Measurements from ENCODE around the gene RUNX2.

The RUNX2 gene

DNA sequence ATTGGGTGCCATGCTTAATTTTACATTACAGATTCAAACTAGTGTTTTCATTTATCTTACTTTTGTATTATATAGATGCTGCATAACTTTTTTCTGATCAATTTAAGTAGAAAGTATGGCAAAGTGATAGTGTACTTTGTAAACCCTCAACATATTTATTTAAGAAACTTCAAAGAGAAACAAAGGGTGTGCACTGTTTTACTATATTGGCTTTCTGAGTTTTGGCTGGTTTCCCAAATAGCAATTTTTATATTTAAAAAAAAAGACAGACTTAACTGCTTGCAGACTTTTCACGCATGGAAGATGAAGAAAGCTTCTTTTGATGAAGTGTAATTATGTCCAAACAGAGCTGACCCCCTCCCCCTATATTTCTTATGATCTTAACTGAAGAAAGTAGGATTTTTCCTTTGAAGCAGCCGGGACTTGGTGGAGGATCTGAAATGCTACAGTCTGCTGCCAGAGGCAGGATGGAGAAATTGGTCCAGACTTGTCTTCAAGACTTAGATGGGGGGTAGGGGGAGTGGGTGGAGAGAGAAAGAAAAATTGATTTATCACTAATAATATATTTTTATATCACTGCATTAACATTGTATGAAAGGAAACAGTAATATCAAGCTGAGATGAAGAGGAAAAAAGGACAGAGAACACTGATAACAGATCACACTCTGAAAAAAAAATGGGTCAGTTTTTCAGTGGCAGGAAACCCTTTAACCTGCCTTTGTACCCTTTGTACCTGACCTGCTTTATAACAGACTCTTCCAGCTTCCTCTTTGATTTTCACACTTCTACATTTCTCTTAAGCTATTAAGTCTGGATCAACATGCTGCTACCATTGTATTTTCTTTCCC is 105.6 kb downstream of the RUNX2 start:
- no peak for DNase-seq (ENCODE audit: low spot score)

DNA sequence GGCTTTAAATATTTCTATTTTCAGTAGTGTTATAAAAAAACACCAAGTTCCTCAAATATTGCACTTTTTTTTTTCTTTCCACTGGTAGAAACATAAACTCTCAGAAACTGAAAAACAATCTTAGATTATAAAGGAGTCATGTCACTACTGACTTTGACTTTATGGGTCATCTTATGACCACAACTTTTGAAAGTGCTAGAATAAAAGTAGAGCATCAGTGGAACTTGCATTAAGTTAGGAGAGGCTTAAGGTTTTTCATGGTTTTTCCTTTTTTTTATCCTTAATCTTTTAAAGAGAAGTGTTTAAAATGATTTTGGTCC is 106.2 kb downstream of the RUNX2 start:
- DNase-seq (ENCODE audit: low spot score): no peak

DNA sequence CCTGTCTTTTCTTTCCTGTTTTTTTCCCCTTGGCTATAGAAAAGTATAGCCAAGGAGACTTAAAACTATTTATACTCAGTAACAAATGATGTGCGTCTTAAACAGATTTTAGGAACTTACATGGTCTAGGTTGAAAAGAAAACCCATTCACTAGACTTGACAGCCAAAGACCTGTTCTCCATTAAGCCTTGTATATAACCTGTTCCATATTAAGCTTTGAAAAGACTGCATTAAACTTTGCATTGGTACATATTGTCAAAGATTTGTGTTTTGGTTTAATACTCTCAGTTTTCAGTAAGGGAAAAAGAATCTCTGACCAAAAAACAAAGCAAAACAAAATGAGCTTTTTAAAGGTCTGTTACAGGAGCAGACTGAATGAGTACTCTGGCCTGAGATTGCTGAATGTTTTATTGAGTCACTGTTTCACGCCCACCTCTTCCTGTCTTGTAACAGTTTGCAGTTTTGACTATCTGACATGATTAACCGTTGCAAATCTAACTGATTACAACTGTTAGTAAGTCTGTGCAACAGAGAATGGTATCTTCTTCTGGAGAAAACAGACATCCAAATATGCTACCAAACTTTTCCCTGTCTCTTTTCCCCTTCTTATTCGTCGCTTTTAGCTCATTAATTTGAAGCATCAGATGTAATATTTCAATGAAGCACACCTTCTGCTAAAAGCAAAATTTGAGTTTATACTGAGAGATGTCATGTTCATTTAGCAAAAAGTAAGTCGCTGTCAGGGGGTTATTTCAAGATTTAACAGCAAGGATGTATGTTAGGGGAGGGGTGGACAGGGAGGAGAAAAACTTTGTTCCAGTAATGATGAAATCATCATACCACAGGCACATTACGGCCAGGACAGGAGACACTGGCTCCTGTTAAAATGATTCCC is 108.7 kb downstream of the RUNX2 start:
- no peak for DNase-seq (ENCODE audit: low spot score)

DNA sequence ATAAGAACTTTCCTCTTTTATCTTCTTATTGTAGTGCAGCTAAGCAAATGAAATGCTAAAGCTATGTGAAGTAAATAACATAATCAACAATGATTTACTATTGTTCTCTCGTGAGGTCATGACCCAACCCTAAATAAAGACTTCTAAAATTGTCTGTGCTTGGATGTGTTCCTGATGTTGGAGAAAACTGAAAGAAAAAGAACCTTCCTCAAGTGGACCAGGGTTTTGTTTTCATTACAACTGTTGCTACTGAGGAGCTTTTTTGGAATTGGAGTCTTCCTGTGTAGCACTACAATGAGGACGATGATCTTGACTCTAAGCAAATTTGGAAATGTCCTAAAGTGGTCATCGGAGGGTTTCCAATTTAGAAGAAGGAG is 109.3 kb downstream of the RUNX2 start:
- DNase-seq (ENCODE audit: low spot score): no peak

DNA sequence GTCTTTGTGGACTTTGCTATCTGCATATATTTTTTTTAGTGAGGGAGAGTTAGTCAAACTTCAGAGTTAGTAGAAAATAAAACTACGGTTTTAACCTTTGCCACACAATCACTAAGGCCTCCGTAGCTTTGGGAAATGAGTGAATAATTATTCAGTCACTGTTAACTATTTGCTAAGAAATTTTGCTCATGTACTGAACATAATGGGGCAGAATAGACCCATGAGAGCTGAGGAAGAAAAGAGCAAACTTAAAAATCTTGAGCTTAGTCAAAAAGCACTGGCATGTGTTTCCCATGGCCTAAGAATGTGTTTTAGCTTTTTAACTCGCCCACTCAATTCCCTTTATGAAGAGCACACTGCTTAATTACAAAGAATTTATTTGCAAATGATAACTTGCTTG is 110.0 kb downstream of the RUNX2 start:
- no peak for DNase-seq (ENCODE audit: low spot score)

DNA sequence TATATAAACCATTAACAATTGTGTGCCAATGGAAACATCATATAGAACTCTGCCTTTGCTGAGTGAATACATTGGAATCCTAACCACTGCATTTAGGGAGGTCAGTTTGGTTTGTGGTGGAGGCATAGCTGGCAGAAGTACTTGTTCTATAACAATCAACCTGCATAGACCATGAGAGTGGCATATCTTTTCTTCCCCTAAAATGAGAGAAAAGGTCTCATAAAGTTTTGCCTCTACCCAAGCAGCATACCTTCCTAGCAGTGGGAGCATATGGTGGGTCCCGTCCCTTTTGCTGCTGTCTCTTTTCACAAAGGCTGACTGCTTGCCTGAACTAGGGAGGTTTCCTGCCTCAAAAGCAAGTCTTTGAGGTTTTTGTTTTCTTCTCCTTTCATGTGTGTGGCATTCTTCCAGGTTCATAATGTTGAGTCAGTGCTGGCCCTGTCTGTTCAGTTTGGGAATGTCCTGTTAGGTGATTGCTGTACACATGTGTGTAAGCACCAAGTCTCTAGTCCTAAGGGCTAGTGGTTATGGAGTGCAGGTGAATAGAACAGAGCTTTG is 110.8 kb downstream of the RUNX2 start:
- peak; percentile 45 for DNase-seq (ENCODE audit: low spot score)

DNA sequence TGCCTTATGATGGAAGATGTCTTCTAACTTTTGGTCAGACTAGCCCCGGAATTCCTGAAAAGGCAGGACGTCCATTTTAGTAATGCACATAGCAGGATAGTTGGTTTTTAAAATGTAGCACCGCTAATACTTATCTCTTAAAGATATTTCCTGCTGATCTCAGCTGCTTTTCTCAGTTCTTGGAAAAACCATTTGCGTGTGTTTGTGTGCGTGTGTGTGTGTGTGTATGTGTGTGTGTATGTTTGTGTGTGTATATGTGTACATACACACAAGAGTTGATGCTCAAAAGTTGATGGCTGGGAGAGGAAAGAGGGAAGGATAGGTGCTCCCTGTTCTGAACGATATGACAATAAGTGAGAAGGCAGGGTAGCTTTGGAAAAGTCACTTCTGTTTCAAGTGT is 111.3 kb downstream of the RUNX2 start:
- DNase-seq (ENCODE audit: low spot score): no peak

DNA sequence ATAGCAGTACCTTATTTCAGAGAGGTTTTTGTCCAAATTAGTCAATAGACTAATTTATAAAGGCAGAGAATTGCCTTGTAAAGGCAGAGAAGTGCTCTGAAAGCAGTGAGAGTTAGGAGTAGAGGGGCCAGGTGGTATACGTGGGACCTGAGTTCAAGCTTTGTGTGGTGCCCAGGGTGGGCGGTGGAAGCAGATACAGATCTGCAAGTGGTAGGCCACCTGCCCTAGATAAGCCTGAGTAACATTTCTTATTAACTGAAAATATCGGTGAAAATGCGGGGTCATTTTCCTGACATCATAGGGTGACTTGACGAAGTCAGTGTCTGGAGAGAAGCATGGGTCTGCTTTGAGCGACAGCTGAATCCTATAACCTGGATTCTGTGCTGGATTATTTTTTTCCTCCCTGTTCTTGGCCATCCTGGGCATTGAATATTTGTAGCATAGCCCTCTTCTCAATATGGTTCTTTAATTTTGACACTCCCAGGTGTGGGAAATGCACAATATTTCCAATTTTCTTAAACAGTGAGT is 111.8 kb downstream of the RUNX2 start:
- DNase-seq (ENCODE audit: low spot score): no peak

DNA sequence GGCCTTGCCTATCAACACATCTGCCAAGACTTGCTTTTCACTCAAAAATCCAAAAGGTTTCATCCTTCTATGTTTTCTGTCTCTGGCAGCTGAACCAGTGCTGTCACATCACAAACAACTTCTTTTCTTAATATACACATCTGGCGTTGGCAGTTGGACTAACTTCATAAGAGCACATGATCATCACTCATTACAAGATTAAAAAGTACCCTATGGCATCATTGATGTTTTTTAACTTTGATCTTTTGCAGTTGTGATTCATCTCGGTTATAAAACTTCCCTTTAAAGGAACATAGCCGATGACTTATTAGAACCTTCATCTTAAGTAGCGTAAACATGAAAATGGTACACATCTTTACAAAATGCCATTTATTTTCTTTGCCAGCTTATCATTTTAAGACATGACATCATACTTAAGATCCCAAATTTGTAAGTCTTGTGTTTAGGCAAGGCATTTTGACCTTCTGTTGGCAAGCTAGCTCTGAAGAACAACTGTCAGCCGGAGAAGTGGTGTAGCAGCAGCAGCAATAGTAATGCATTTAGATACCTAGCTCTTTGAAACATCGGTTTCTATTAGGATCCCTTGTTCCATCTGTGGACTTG is 113.8 kb downstream of the RUNX2 start:
- no peak for DNase-seq (ENCODE audit: low spot score)

DNA sequence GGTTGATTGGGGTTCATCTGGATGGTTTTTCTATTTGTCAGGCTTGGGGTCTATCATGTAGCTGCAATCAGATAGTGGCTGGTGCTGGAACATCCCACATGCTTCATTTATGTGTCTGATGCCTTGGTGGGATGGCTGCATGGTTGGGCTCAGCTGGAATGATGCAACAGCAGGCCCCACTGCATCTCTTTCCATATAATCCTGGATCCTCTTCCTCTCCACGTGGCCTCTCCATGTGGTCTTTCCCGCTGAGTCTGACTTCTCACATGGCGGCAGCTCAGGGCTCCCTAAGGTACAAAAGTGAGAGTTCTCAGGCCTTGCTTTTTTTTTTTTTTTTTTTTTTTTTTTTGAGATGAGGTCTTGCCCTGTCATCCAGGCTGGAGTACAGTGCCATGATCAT is 114.6 kb downstream of the RUNX2 start:
- DNase-seq (ENCODE audit: low spot score): no peak

DNA sequence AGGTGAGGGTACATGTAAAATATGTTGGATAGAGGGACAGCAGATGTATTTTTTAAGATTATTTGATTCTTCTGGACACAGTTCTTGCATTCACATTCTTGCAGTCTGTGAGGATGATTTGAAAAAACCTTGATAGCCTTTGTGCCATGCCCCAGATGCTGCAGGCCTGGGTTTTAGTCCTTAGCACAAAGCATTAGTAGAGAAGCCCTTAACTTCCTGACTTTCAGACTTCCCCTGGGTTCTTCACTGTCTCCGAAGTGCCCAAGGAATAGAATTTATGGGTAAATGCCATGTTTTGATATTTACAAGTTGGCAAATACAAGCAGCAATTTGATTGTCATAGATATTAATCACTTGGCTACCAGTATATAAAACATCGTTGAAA is 117.2 kb downstream of the RUNX2 start:
- no peak for DNase-seq (ENCODE audit: low spot score)

DNA sequence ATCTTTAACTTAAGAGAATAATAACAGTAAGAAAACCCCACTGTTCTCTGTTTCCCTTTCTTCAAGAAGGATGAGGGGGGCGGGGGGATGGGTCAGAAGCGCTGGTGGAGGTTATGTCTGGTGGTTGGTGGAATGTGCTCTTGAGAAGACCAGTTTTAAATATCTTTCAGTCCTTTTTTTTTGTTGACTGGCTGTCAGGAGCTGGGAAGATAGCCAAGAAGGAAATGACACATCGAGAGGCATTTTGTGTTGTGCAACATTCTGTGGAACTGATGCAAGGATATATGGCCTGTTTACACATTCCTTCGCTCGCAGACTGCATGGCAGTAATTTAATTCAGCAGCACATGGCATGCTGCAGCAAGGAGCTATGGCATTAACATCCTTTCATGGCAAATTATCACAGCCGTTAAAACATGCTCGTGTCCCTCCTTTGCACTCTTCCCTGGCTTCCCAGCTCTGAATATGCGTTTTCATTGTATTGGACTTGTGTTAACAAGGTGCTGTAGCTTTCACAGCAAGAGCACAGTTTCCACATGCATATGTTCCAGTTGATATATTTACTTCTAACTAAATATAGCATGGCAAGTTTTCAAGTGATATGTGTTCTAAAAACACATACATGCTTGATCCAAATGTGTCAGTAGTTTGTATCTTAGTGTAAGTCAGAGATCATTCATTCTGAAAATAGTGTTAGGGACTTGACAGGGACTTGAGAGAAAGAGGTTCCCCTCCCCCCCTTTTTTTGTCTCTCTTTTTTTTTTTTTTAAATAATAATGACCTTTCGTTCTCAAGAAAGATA is 117.8 kb downstream of the RUNX2 start:
- peak; percentile 80 for DNase-seq (ENCODE audit: low spot score)

DNA sequence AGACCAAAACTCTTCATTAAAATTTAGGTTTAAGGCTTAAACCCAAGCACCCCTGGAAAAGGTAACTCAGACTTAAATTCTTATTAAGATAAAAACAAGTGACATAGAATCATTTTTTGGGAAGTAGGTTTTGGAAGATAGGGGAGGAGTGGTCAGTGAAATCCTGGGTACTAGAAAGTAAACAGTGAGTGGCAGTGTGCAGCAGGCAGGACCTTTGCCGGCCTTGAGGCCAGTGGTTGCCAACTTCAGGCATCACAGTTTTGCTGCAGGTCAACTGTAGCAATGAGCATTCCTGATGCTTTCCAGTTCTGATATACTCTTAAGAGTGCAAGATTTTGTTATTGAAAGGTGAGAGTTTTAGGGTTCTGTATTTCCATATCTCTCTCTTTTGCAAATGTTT is 118.9 kb downstream of the RUNX2 start:
- DNase-seq (ENCODE audit: low spot score): no peak

DNA sequence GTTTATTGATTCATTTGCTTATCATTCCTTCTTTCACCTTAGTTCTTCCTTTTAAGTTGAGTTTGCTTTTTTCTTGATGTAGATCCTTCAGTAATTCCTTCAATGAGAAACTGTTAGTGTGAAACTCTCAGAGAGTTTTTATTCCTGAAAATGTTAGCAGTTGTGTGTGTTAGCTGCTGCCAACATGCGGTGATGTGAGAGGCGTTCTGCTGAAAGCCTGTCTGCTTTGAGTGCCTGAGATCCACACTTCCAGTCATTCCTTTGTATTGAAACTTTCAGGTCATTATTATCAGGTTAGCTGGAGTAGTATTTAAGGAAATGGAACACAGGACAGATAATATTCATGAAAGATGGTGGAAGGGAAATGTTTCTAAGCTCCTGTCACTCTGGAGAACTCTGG is 119.6 kb downstream of the RUNX2 start:
- no peak for DNase-seq (ENCODE audit: low spot score)

DNA sequence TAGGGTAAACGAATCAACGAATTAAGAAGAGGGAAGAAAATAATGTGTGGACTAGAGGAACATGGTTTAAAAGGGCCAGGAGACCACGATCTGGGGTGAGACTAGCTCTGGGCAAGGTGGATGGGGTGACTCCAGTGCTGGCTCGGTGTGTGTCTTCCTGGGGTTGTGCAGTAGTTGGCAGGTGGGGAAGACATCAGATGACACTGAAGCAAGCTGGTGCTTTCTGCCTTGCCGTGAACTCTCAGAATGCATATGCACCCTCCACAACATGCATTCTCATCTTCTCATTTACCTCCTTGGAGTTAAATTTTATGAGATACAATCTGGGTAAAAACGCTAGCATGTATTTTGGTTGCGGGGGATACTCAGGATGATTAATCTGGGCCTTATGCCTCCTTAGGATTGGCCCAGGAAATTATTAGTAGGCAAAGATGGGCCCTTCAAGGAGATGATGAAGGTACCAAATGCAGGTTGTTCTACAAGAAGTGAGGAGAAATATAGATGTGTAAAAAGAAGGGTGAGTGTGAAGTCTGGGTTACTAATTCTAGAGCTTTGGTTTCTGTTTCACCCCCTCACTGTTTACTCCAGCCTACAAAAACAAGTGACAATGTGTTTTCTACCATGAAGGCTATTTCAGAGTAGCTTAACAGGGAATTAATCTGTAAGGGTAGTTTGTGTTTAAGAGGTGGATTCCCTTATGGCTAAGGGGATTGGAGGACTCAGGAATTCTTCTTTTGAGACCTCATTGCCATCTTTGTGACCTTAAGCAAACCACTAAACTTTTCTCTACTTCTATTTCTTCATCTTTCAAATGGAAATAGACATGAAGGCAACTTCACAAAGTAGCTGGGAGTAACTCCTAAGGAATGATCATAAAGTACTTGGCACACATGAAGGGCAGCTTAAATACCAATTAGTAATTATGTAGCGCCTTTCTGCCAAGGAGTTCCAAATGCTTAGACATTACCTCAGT is 120.6 kb downstream of the RUNX2 start:
- no peak for DNase-seq (ENCODE audit: low spot score)

DNA sequence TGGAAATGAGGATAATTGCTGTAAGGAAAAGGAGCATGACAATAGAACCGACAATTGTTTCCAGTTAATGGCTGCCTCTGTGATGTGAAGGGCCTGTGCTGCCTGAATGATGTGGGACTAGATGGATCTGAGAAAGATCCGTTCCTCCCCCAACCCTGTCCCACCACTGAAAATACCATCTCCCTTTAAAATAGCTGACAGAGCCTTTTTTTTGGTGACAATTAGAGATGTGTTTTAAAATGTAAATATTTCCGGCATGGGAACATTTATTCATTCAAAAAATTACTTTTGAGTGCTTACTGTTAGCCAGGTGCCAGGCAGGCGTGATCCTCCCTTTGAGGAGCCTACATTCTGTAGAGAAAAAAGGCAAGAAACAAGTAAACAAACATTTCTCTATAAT is 122.0 kb downstream of the RUNX2 start:
- DNase-seq (ENCODE audit: low spot score): no peak

DNA sequence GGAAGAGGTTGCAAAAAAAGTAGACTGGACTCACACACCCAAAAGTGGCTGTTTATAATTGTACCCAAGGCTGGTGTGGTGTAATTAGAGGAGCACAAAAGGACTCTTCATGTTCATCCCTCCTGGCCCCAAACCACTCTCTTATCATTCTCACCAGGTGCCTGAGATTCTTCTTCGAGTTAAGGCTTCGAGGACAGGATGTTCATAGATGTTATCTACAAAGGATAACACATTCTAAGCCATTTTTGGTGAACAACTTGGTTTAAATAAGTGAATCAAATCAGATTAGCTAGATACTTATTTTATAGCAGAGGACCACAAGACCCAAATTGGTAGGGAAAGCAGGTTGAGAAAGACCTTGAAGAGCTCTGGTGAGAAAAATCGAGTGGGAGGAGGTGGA is 122.7 kb downstream of the RUNX2 start:
- DNase-seq (ENCODE audit: low spot score): no peak

DNA sequence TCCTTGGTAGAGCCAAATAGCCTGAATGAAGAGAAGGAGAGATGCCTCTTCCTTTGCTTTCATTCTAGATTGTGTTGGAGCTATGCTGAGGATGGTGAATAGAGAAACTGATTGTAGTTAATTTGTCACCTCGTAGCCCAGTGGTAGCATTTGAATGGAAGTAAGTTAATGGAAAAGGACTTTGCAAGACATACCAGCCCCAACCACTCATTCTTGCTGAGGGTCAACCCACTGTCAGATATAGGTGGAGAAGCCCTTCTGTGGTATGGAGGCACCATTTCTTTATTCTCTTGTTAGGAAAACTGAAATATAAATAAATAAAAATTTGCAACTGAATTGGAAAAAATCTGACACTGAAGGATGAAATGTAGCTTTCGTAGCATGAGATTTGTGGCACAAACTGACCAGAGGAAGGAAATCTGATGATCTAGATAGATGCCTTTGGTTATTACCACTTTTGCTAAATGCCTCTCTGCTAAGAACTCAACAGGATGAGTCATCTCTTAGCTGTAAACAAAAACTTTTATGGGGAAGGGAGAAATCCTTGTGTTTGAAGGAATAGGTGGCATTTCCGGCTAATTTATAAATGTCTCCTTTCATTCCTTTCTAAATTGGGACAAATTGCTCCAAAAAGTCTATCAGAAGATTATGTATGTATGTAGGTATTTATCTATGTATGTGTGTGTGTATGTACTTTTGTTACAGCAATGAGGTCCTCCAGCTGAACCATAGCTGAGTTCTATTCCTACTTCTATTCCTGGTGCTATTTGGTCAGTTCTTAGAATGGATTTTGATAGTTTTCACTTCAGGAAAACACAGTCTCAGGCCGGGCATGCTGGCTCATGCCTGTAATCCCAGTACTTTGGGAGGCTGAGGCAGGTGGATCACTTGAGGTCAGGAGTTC is 126.1 kb downstream of the RUNX2 start:
- peak; percentile 49 for DNase-seq (ENCODE audit: low spot score)

DNA sequence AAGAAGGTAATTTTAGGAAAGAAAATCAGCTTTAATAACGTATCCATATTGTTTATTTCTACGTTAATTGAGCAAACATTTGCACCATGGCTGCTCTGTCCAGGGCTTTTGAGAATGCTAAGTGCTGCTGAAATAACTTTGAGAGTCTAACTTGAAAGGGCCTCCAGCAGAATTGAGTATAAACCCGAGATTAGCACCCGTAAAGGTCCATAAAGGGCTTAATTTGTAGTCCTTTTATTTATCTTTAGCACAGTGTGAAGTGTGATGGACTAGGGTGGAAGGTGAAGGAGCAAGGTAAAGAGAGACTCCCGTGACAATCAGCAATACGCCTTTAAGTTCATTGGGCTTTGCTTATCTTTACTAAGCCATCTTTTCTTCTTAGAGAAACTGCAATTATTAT is 127.3 kb downstream of the RUNX2 start:
- DNase-seq (ENCODE audit: low spot score): no peak
